Ishikawa (cell line): ENCODE measurements around the gene DGKQ.

Experiments used
- TAF1 ChIP-seq: IDR thresholded peaks from 2 replicates; pipeline ENCODE4 v1.6.1; 2012; ENCODE audit warnings: low read depth, mild to moderate bottlenecking
- TF ChIP-seq, protein P1 (sequence below): IDR thresholded peaks from 2 replicates; pipeline ENCODE4 v1.6.1; 2012

DNA sequence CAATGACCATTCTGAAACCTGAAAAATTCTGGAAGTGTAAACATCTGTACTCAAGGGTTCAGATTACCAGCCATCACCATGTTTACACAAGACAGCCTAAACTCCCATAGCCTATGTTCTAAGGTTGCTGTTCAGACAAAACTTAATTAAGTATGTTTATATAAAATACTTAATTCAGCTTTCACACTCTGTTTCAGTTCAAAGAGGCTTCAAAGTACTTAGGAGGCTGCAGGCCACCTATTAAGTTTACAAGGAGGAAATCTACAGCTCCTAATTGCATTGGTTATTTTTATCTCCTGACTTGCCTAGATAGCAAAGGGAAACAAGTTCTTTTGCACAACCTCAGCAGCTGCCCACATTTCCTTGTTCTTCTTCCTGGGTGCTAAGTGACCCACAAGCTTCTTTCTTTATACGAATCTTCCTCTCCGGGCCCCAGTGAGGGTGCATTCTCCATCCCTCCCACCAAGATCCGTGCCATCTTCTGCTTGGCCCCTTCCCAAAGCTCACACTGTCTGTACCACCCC is 43.3 kb downstream of the DGKQ start:
- no peak for TF ChIP-seq TAF1
- TF ChIP-seq, protein P1, sequence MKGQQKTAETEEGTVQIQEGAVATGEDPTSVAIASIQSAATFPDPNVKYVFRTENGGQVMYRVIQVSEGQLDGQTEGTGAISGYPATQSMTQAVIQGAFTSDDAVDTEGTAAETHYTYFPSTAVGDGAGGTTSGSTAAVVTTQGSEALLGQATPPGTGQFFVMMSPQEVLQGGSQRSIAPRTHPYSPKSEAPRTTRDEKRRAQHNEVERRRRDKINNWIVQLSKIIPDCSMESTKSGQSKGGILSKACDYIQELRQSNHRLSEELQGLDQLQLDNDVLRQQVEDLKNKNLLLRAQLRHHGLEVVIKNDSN: no peak
